SK-MEL-5 (cell line): ENCODE measurements around the gene CLPTM1L. TPM values are rescaled to one million over a fixed set of nuclear protein-coding genes. Genes with fewer than 3 reads are reported as not detected.
"Not testable (repeated sequence)": the region's sequence is repeated elsewhere in the genome, so short reads cannot be mapped to it uniquely, and the experiment has no call there.

Experiments used
- DNase-seq: peaks from one replicate; pipeline ENCODE4 v3.0.0-alpha.2; 2016; ENCODE audit warnings: low read depth, low spot score
- in situ Hi-C: cut with HindIII; loops from 2 replicates; pipeline ENCODE4 v1.10.0; 2016; ENCODE audit warnings: low sequenced_read_pairs, high pct_unique_total_duplicates, low pct_unique_long_range_greater_than_20kb
- total RNA-seq: library from RNA; depleted of rRNA; stranded (reverse); fragments of >200 nt; shearing (Covaris generic); gene quantifications from 2 replicates; pipeline ENCODE4 v1.2.3, GENCODE V29; 2014

Gene CLPTM1L
- total RNA-seq, 1 experiment from 2014 or later = 632 TPM

GRCh38 chr5:1335540-1336095, 9.3 kb downstream of the CLPTM1L start:
- in situ Hi-C loops = no loop called here
- DNase-seq = no peak

- in situ Hi-C loops = no loop called here
- no peak for DNase-seq
Observed at GRCh38 chr5:1334831-1335539, 9.9 kb downstream of the CLPTM1L start.

DNA sequence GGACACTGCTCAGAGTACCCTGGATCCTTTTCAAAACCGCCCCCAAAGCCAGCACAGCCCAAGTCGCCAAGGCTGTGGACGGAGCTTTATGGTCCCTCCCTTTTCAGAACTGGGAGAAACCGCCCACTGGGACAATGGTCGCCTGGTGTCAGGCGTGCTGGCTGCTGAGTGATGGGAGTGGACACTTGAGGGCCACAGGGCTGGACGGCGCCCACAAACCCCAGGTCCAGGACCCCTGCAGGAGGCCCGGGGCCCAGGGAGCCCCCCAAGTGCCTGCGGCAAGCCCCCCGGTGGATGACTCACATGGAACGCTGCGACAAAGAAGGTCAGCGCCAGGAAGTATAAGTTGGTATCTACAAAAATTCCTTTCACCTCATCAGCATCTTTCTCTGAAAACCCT, 10.9 kb downstream of the CLPTM1L start:
- DNase-seq = no peak
- in situ Hi-C loops = no loop called here

DNA sequence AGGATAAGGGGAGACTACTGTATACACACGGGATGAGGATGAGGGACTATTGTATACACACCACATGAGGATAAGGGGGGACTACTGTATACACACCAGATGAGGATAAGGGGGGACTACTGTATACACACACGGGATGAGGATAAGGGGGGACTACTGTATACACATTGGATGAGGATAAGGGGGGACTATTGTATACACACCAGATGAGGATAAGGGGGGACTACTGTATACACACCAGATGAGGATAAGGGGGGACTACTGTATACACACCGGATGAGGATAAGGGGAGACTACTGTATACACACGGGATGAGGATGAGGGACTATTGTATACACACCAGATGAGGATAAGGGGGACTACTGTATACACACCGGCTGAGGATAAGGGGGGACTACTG, 11.6 kb downstream of the CLPTM1L start:
- in situ Hi-C loops, DNase-seq: not testable (repeated sequence)

DNA sequence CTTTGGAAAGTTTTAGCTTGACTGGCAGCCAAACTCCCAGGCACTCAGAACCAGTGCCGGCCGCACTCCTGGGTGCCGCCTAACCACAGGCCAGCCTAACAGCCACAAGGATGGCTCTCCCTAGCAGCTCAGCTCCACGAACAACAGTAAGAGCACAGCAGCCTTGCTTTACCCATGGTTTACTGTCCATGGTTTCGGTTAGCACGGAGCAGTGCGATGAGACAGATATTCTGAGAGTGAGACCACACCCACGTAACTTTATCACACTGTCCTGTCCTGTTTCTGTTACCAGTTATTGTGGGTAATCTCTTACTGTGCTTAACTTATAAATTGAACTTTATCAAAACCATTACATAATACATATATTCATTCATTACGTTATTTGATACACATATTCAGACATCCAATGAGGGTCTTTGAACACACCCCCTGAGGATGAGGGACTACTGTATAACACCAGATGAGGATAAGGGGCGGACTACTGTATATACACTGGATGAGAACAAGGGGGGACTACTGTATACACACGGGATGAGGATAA, 12.4 kb downstream of the CLPTM1L start:
- DNase-seq = peak; percentile 31
- in situ Hi-C loops = no loop called here

DNA sequence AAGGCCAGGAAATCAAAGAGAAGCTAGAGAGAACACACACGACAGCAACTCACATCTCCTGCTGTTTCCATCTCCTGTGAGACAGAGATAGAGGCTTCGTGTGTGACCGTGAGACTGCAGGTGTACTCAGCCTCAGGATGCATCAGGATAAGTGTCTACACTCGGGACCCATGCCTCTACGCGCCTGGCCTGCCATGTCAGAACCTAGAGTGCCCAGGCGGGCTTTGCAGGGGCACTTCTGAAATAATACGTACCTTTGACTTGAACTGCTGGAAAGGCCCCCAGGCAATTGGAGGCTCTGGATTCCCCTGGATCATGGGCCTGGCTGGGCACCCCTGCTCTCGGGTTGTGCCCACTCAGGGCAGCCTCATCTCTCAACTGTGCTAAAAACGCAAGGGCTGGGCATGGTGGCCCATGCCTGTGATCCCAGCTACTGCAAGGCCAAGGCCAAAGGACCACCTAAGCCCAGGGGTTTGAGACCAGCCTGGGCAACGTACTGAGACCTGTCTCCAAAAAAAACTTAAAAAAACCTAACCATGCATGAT, 13.0 kb downstream of the CLPTM1L start:
- in situ Hi-C loops = no loop called here

DNA sequence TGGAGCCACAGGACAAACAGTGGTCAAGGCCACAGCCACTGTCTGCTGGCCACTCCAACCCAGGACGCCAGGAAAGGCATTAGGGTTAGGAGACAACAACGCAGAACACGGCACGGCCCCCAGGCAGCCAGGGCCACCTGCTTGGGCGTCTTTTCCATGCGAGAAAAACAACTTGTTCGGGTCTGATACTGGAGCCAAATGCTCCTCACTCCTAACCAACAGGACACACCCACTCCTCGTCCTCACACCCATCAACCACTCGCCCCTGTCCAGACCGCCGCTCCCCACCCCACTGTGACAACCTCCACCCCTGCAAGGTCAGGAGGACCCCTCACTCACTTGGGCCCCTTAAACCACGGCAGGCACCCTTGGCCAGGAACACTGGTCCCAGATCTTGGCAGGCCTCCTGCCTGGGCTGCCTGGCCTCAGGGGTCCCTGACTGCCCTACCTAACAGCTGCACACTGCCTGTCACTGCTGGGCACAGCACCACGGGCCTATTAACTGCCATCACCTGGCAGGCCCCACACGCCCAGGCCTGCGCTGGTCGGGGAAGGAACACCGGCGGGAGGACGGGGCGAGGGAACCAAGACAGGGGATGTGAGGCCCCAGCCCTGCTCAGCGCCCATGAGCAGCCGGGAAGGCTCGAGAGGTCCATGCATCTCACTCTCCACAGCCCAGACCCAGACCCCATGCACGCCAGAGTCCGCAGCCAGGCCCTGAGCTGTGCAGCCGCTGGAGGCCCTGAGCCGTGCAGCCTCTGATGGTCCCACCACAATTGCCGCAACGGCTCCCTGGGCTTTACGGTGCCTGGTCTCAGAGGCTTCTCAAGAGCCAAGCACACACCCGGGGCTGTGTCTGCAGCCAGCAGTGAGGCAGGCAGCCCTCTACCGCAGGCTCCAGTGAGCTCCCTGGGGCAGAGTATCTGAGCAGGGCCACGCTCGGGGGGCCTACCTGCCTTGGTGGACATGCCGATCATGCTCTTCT, 13.8 kb downstream of the CLPTM1L start:
- in situ Hi-C loops = no loop called here
- DNase-seq = no peak

More for the DNA sequence above, 13.0 kb downstream of the CLPTM1L start:
- DNase-seq = no peak

- DNase-seq = no peak
Observed at GRCh38 chr5:1330146-1330846, 14.6 kb downstream of the CLPTM1L start.

DNA sequence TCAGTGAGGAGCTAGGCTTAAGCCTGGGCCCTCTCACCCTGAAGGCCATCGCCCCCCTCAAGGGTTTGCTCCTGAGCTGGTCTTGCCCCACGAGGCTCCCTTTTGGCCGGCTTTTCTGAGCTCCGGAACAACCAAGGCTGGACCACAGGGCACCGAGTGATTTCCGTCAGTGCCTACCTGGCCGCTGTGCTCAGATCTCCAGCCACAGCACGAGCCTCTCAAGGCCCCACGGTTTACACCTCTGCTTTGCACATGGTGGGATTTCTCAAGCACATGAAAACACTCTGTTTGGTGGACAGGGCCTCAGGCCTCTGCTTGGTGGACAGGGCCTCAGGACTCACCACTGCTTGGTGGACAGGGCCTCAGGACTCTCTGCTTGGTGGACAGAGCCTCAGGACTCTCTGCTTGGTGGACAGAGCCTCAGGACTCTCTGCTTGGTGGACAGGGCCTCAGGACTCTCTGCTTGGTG, 15.8 kb downstream of the CLPTM1L start:
- in situ Hi-C loops = no loop called here
- DNase-seq = no peak

More at GRCh38 chr5:1330146-1330846, 14.6 kb downstream of the CLPTM1L start:
- in situ Hi-C loops = no loop called here

GRCh38 chr5:1328237-1329110, 16.4 kb downstream of the CLPTM1L start:
- DNase-seq, in situ Hi-C loops: not testable (repeated sequence)

DNA sequence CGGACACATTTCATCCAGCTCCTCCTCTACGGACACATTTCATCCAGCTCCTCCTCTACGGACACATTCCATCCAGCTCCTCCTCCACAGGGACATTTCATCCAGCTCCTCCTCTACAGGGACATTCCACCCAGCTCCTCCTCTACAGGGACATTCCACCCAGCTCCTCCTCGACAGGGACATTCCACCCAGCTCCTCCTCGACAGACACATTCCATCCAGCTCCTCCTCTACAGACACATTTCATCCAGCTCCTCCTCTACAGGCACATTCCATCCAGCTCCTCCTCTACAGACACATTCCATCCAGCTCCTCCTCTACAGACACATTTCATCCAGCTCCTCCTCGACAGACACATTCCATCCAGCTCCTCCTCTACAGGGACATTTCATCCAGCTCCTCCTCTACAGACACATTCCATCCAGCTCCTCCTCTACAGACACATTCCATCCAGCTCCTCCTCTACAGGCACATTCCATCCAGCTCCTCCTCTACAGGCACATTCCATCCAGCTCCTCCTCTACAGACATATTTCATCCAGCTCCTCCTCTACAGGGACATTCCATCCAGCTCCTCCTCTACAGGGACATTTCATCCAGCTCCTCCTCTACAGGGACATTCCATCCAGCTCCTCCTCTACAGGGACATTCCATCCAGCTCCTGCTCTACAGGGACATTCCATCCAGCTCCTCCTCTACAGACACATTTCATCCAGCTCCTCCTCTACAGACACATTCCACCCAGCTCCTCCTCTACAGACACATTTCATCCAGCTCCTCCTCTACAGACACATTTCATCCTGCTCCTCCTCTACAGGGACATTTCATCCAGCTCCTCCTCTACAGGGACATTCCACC, 17.8 kb downstream of the CLPTM1L start:
- in situ Hi-C loops, DNase-seq: not testable (repeated sequence)

DNA sequence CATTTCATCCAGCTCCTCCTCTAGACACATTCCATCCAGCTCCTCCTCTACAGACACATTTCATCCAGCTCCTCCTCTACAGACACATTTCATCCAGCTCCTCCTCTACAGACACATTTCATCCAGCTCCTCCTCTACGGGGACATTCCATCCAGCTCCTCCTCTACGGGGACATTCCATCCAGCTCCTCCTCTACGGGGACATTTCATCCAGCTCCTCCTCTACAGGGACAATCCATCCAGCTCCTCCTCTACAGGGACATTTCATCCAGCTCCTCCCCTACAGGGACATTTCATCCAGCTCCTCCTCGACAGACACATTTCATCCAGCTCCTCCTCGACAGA, 18.4 kb downstream of the CLPTM1L start:
- in situ Hi-C loops, DNase-seq: not testable (repeated sequence)

GRCh38 chr5:1325870-1326531, 18.9 kb downstream of the CLPTM1L start:
- DNase-seq = no peak
- in situ Hi-C loops = no loop called here

GRCh38 chr5:1325191-1325741, 19.6 kb downstream of the CLPTM1L start:
- in situ Hi-C loops = no loop called here
- DNase-seq = no peak

GRCh38 chr5:1324719-1325190, 20.1 kb downstream of the CLPTM1L start:
- no peak for DNase-seq
- in situ Hi-C loops = no loop called here
